HepG2 (cell line): ENCODE data around the gene TMEM258. TPM values are rescaled to one million over a fixed set of nuclear protein-coding genes. Genes with fewer than 3 reads are reported as not detected.

Source experiments
- ATAC-seq: fragments of 200-7000 bp; cut with Tn5 transposase; 3 replicates; pipeline ENCODE4 v1.9.1; 2020; ENCODE audit warnings: mild to moderate bottlenecking, moderate library complexity
- BruUV-seq: library from RNA; stranded (reverse); fragments of 400-500 nt; replicated peaks from 2 replicates; lab custom pipeline; 2021; lab: Mats Ljungman, UMichigan
- CTCF ChIA-PET: fragments of 300-600 bp; formaldehyde crosslinking; extraction: SDS; loops from one replicate; lab custom pipeline; 2021; ENCODE audit warnings: low total read pairs, inconsistent platforms, low intra/inter-chr PET ratio; lab: Yijun Ruan, JAX
- POLR2A ChIA-PET: fragments of 350-600 bp; sonication (Branson Sonifier 250); formaldehyde crosslinking; loops from one replicate; lab custom pipeline; 2020; ENCODE audit warnings: antibody characterized with exemption, inconsistent platforms; lab: Yijun Ruan, JAX
- DNase-seq: peaks from one replicate; pipeline ENCODE4 v3.0.0-alpha.2; 2015; ENCODE audit warnings: low spot score
- FAIRE-seq: peaks from 3 replicates; lab custom pipeline; 2011; peaks lifted over from hg19 to GRCh38; lab: Jason Lieb, UNC
- H2AFZ ChIP-seq: one replicate; pipeline ENCODE4 v1.6.1; 2011; ENCODE audit warnings: low read length, inconsistent platforms
- H3K27ac ChIP-seq: fragments of 300-600 bp; 3 replicates; pipeline ENCODE4 v1.8.0; 2011; ENCODE audit warnings: mixed run types, mild to moderate bottlenecking, mixed read lengths, low read length, inconsistent platforms; ENCODE audit not compliant: insufficient read depth; ENCODE audit errors: extremely low read length
- H3K27me3 ChIP-seq, 2 experiments: fragments of 200-600 bp in 1 of 2; 2 replicates in 1 of 2; 3 replicates in 1 of 2; pipeline versions ENCODE4 v1.6.0 to v1.8.0; 2011; ENCODE audit warnings: low read length in 2 of 2, mild to moderate bottlenecking in 2 of 2, moderate library complexity in 2 of 2, inconsistent platforms in 1 of 2; ENCODE audit not compliant: insufficient read depth in 2 of 2, control insufficient read depth in 1 of 2
- H3K36me3 ChIP-seq, 2 experiments: fragments of 200-600 bp in 1 of 2; replicated peaks in 1 of 2; 2 replicates in 1 of 2; 3 replicates in 1 of 2; pipeline versions ENCODE4 v1.5.1 to v1.8.0; 2011; ENCODE audit warnings: low read length in 2 of 2, inconsistent platforms in 1 of 2; ENCODE audit not compliant: insufficient read depth in 2 of 2, control insufficient read depth in 1 of 2
- H3K4me1 ChIP-seq: 2 replicates; pipeline ENCODE4 v1.5.1; 2012; ENCODE audit warnings: low read length, inconsistent platforms; ENCODE audit not compliant: insufficient read depth
- H3K4me2 ChIP-seq: 2 replicates; pipeline ENCODE4 v1.6.0; 2011; ENCODE audit warnings: low read depth, low read length, inconsistent platforms
- H3K4me3 ChIP-seq, 3 experiments: fragments of 200-600 bp in 1 of 3; sonication (generic), shearing (Covaris generic) in 1 of 3; replicated peaks in 1 of 3; 2 replicates each; pipeline ENCODE4 v1.5.1; 2011 to 2016; ENCODE audit warnings: low read length in 3 of 3, inconsistent platforms in 2 of 3, low read depth in 2 of 3, mild to moderate bottlenecking in 2 of 3, control low read depth in 1 of 3, mixed read lengths in 1 of 3; ENCODE audit not compliant: insufficient read depth in 1 of 3
- H3K79me2 ChIP-seq: one replicate; pipeline ENCODE4 v1.6.1; 2011; ENCODE audit warnings: low read length, inconsistent platforms; ENCODE audit not compliant: insufficient read depth
- H3K9ac ChIP-seq: 2 replicates; pipeline ENCODE4 v1.6.0; 2011; ENCODE audit warnings: mild to moderate bottlenecking, low read depth, low read length, inconsistent platforms; ENCODE audit not compliant: insufficient read depth
- H3K9me3 ChIP-seq: 2 replicates; pipeline ENCODE4 v1.5.1; 2012; ENCODE audit warnings: mild to moderate bottlenecking, low read length
- H4K20me1 ChIP-seq: 2 replicates; pipeline ENCODE4 v1.6.0; 2011; ENCODE audit warnings: inconsistent platforms, mild to moderate bottlenecking, low read length, moderate library complexity; ENCODE audit not compliant: insufficient read depth
- AGO2 ChIP-seq: fragments of 200-400 bp; formaldehyde crosslinking; optimal IDR thresholded peaks from 2 replicates; pipeline ENCODE3; 2017; ENCODE audit warnings: mild to moderate bottlenecking, low read depth, low read length, moderate library complexity
- EP300 ChIP-seq, 3 experiments: sonication (generic) in 1 of 3; formaldehyde crosslinking in 1 of 3; IDR thresholded peaks; 2 replicates each; pipeline versions ENCODE4 v1.5.1 to v1.6.1; 2011 to 2020; ENCODE audit warnings: low read depth in 2 of 3, low read length in 2 of 3, borderline replicate concordance in 1 of 3, improper control_type of control experiment in 1 of 3, mild to moderate bottlenecking in 1 of 3, missing genetic modification reagents in 1 of 3, moderate library complexity in 1 of 3
- ESRRA ChIP-seq: sonication (generic); formaldehyde crosslinking; IDR thresholded peaks from 2 replicates; pipeline ENCODE4 v1.5.1; 2020; ENCODE audit warnings: mild to moderate bottlenecking, low read depth, missing genetic modification reagents
- HNRNPK ChIP-seq: fragments of 200-400 bp; formaldehyde crosslinking; IDR thresholded peaks from 2 replicates; pipeline ENCODE4 v1.6.1; 2018; ENCODE audit warnings: low read length, low read depth, moderate library complexity, mild to moderate bottlenecking; ENCODE audit not compliant: poor library complexity, severe bottlenecking
- KLF13 ChIP-seq: sonication (generic); formaldehyde crosslinking; IDR thresholded peaks from 2 replicates; pipeline ENCODE4 v1.4.0; 2020; ENCODE audit warnings: mild to moderate bottlenecking, missing genetic modification reagents
- SKI ChIP-seq: fragments of 450-650 bp; IDR thresholded peaks from one replicate; pipeline ENCODE4 v1.6.1; 2018; ENCODE audit warnings: mild to moderate bottlenecking; ENCODE audit not compliant: partially characterized antibody
- TARDBP ChIP-seq: sonication (generic); formaldehyde crosslinking; IDR thresholded peaks from 2 replicates; pipeline ENCODE4 v1.8.0; 2022; ENCODE audit warnings: mild to moderate bottlenecking, missing genetic modification reagents
- ZFP90 ChIP-seq: sonication (generic); formaldehyde crosslinking; IDR thresholded peaks from 2 replicates; pipeline ENCODE4 v1.8.0; 2022; ENCODE audit warnings: missing genetic modification reagents, mild to moderate bottlenecking, inconsistent platforms, borderline replicate concordance
- ZNF17 ChIP-seq: sonication (generic); formaldehyde crosslinking; IDR thresholded peaks from 2 replicates; pipeline ENCODE4 v1.5.0; 2020; ENCODE audit warnings: mild to moderate bottlenecking, missing genetic modification reagents
- ZNF672 ChIP-seq: sonication (generic); formaldehyde crosslinking; IDR thresholded peaks from 2 replicates; pipeline ENCODE4 v1.8.1; 2022; ENCODE audit warnings: missing genetic modification reagents
- WGBS: methylation state at CpG from one replicate; pipeline ENCODE4 v1.1.6; 2017; ENCODE audit warnings: low lambda C conversion rate; 5-methylcytosine and 5-hydroxymethylcytosine counted together
- in situ Hi-C: cut with HindIII; loops from 2 replicates; pipeline ENCODE4 v1.10.0; 2017; ENCODE audit warnings: low pct_unique_long_range_greater_than_20kb; ENCODE audit not compliant: extremely low pct_ligation_motif_present
- intact Hi-C: fragments of 100-400 bp; cut with micrococcal nuclease; formaldehyde crosslinking; loops from one replicate; pipeline ENCODE4 v1.10.0; 2022; ENCODE audit not compliant: unreplicated experiment
- polyA plus RNA-seq, 8 experiments: library from polyadenylated mRNA; depleted of rRNA in 3 of 8; stranded (reverse) in 7 of 8; unstranded in 1 of 8; fragments of >200 nt; fragmentation: Illumina TruSeq in 4 of 8; extraction: Trizol in 4 of 8; gene quantifications; 2 replicates each; pipeline versions ENCODE4 v1.2.1 to v1.2.3, GENCODE V29; 2011 to 2016; ENCODE audit warnings: low read depth in 4 of 8, missing spikeins in 1 of 8, mixed read lengths in 1 of 8; ENCODE audit not compliant: insufficient read depth in 1 of 8
- total RNA-seq, 5 experiments: library from RNA; depleted of rRNA; stranded (reverse); fragments of >200 nt; fragmentation: Illumina TruSeq; extraction: Trizol; gene quantifications; 2 replicates each; pipeline ENCODE4 v1.2.3, GENCODE V29; 2016; ENCODE audit warnings: low read depth in 1 of 5
- TF ChIP-seq, protein P1 (sequence below): sonication (generic); formaldehyde crosslinking; IDR thresholded peaks from 2 replicates; pipeline ENCODE4 v1.5.0; 2020; ENCODE audit warnings: mild to moderate bottlenecking, missing genetic modification reagents
- TF ChIP-seq, protein P2 (sequence below), 2 experiments: sonication (generic) in 1 of 2; formaldehyde crosslinking in 1 of 2; IDR thresholded peaks; 2 replicates each; pipeline versions ENCODE4 v1.5.1 to v1.6.1; 2011 to 2020; ENCODE audit warnings: borderline replicate concordance in 1 of 2, low read depth in 1 of 2, low read length in 1 of 2, mild to moderate bottlenecking in 1 of 2, missing genetic modification reagents in 1 of 2, moderate library complexity in 1 of 2

TMEM258 gene
- total and polyA plus RNA-seq, 2 of the 13 experiments (the other 11 are each of a cell fraction or from before 2014, with no cell fraction given): 175 to 424 TPM

DNA sequence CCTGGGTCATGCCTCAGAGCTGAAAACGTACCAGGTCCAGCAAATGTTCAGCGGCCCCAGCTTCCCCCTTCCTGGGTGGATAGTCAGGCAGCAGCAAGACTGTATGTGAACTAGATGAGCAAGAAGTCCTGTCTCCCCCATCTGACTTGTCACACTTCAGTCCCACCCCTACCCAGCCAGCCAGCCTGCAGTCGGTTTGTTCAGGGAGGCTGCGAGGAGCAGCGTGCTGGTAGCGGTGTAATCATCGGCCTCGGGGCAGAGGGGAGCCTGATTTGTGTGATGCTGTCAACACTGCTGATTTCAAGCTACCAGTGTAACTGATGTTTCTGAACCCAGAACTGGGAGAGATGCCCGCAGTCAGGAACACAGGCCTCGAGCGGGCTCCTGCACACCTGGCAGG lies 9.6 kb downstream of the TMEM258 start:
- no peak for DNase-seq
- FAIRE-seq: no peak
- Histone ChIP-seq H3K9ac (no peak overlapping the region), H3K27ac (no peak overlapping the region), H3K4me3 (no peak overlapping the region), H3K4me2 (no peak overlapping the region), H3K4me1 (no peaks in the 10 kb centered on the region; the same call in 1 of the 2 replicates), H2AFZ (no peak overlapping the region), H3K27me3 (no peaks in the 10 kb centered on the region), H3K79me2 (no peaks in the 10 kb centered on the region), H3K9me3 (no peaks in the 10 kb centered on the region), H3K36me3 (peaks cover 33 to 85% of the 10 kb centered on the region in 2 experiments; a peak in 4 of 5 replicates), H4K20me1 (no peaks in the 10 kb centered on the region)
- POLR2A ChIA-PET: interaction anchor here (1.2 kb wide), 1 partner anchor 10 kb away, joined by 3 read pairs; the partner anchor contains the start of genes FEN1 and TMEM258
- CTCF ChIA-PET: no interaction called here
- TF ChIP-seq AGO2: peak; percentile 65
- no peak for TF ChIP-seq ZNF672
- WGBS: 99% methylated on average over 7 of the region's 11 CpGs
- no TSS peak for BruUV-seq
- in situ Hi-C loops (loop anchor here (5.0 kb wide), 1 partner anchor 36 kb away; no protein-coding TSS in a partner anchor), intact Hi-C loops (no loop called here)
- ATAC-seq: no peak

DNA sequence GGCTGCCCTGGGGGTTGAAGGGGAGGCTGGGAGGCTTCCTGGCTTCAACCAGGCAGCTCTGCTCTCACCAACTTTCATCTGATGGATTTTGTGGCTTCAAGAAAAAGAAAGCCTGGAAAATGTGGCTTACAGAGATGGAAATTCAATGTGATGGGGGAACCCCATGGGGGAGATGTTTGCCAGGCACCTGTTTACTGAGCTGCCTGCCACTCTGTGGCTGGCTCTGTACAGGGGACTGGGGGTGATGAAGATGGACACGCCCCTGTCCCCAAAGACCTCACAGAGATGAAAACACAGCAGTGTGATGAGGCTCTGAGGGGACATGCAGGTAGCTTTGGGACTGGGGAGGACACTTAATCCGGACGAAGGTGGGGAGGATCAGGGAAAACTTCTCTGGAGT lies 10.1 kb downstream of the TMEM258 start:
- H3K9ac ChIP-seq: no peak overlapping the region
- no peaks in the 10 kb centered on the region for H3K9me3 ChIP-seq
- DNase-seq (no peak), FAIRE-seq (no peak), ATAC-seq (no peak)
- no peak overlapping the region for H3K4me3 ChIP-seq
- CTCF ChIA-PET: no interaction called here
- H2AFZ ChIP-seq: no peak overlapping the region
- no peaks in the 10 kb centered on the region for H4K20me1 ChIP-seq
- no peak overlapping the region for H3K27ac ChIP-seq
- no peaks in the 10 kb centered on the region for H3K27me3 ChIP-seq
- no peak overlapping the region for H3K4me2 ChIP-seq
- WGBS: 94% methylated on average over 3 of the region's 3 CpGs
- H3K79me2 ChIP-seq: no peaks in the 10 kb centered on the region
- peaks cover 38 to 83% of the 10 kb centered on the region in 2 experiments; a peak in 4 of 5 replicates for H3K36me3 ChIP-seq
- intact Hi-C loops: no loop called here
- BruUV-seq: no TSS peak
- POLR2A ChIA-PET: interaction anchor here (0.9 to 1.2 kb wide), 2 partner anchors 10 to 33 kb away, joined by 3 read pairs; partner anchors contain the start of genes FEN1 and TMEM258
- in situ Hi-C loops: loop anchor here (5.0 kb wide), 1 partner anchor 35 kb away; no protein-coding TSS in a partner anchor
- H3K4me1 ChIP-seq: no peaks in the 10 kb centered on the region
- TF ChIP-seq ZNF17: no peak
- no peak for TF ChIP-seq SKI
- no peak for TF ChIP-seq TARDBP (CRISPR knock-in tag)
- TF ChIP-seq ZFP90 (CRISPR knock-in tag): no peak
- TF ChIP-seq KLF13 (CRISPR knock-in tag): no peak
- TF ChIP-seq HNRNPK: no peak
- no peak for TF ChIP-seq ESRRA (CRISPR knock-in tag)
- TF ChIP-seq EP300 (IDR thresholded peaks at IDR 0.05; ENCODE audit: low read depth in 2 of 2, low read length in 2 of 2): no peak
- no peak for TF ChIP-seq EP300 (CRISPR knock-in tag; IDR thresholded peaks at IDR 0.05; ENCODE audit: borderline replicate concordance)
- TF ChIP-seq, protein P1, sequence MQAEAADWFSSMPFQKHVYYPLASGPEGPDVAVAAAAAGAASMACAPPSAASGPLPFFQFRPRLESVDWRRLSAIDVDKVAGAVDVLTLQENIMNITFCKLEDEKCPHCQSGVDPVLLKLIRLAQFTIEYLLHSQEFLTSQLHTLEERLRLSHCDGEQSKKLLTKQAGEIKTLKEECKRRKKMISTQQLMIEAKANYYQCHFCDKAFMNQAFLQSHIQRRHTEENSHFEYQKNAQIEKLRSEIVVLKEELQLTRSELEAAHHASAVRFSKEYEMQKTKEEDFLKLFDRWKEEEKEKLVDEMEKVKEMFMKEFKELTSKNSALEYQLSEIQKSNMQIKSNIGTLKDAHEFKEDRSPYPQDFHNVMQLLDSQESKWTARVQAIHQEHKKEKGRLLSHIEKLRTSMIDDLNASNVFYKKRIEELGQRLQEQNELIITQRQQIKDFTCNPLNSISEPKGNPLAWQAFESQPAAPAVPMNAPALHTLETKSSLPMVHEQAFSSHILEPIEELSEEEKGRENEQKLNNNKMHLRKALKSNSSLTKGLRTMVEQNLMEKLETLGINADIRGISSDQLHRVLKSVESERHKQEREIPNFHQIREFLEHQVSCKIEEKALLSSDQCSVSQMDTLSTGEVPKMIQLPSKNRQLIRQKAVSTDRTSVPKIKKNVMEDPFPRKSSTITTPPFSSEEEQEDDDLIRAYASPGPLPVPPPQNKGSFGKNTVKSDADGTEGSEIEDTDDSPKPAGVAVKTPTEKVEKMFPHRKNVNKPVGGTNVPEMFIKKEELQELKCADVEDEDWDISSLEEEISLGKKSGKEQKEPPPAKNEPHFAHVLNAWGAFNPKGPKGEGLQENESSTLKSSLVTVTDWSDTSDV (CRISPR knock-in tag): no peak
- TF ChIP-seq, protein P2, sequence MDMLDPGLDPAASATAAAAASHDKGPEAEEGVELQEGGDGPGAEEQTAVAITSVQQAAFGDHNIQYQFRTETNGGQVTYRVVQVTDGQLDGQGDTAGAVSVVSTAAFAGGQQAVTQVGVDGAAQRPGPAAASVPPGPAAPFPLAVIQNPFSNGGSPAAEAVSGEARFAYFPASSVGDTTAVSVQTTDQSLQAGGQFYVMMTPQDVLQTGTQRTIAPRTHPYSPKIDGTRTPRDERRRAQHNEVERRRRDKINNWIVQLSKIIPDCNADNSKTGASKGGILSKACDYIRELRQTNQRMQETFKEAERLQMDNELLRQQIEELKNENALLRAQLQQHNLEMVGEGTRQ (IDR thresholded peaks at IDR 0.05; ENCODE audit: low read depth, low read length): no peak
- TF ChIP-seq, protein P2 (CRISPR knock-in tag; IDR thresholded peaks at IDR 0.05; ENCODE audit: borderline replicate concordance): no peak
